NCI-H2196 (cell line): ENCODE measurements around the gene XXYLT1.
"Not testable (repeated sequence)": the region's sequence is repeated elsewhere in the genome, so short reads cannot be mapped to it uniquely, and the experiment has no call there.

Experiments
- DNase-seq: peaks from one replicate; lab custom pipeline; 2025; ENCODE audit not compliant: unreplicated experiment; lab: John Stamatoyannopoulos, UW

Gene XXYLT1

DNA sequence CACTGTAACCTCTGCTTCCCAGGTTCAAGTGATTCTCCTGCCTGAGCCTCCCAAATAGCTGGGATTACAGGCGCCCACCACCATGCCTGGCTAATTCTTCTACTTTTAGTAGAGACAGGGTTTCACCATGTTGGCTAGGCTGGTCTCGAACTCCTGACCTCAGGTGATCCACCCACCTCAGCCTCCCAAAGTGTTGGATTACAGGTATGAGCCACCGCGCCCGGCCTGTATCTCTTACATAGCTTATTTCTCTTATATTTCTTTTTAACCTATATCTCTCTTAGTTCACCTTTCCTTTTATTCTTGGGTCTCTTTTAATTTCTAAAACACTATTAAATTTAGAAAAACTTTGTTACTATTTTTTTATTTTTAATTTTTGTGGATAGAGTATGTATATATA is 42.1 kb downstream of the XXYLT1 start:
- not testable (repeated sequence) for DNase-seq

DNA sequence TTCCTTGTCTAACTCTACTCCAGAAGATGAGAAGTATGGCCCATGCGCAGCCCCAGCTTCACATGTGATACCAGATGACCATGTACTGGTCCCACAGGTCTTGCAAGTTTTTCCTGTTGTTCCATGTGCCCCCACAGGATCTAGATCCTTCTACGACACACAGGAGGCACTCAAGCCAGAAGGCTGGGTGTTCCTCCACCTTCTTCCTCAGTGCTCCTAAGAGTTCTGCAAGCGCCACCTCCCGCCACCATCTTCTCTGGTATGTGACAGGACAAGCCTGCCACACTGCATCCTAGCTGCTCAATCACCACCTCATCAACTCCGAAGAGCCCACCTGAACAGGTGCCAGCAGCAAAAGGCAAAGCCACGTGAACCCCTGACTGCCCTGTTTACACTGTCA is 43.1 kb downstream of the XXYLT1 start:
- DNase-seq, result no peak

DNA sequence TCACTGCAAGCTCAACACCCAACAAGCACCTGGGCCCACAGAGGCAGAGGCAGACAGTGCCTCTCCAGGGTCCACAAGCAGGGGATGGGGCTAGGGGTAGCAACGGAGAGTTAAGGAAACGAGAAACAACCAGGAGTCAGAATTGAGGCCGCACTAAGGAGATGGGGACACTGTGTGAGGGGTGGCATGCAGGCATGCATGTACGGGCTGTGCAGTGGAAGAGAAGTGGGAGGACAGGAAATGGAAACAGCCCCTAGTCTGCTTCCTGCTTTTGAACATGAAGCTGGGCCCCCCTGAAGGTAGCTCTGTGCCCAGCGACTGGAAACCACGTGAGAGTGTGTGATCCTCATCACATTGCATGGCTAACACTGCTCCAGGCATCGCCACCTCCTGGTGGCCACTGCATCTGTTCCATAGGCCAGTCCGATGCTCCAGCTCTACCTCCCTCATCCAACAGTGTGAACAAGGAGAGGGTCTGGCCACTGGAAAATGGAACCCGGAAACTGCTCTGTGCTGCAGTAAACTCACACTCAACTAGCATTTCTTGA is 44.0 kb downstream of the XXYLT1 start:
- no peak for DNase-seq

DNA sequence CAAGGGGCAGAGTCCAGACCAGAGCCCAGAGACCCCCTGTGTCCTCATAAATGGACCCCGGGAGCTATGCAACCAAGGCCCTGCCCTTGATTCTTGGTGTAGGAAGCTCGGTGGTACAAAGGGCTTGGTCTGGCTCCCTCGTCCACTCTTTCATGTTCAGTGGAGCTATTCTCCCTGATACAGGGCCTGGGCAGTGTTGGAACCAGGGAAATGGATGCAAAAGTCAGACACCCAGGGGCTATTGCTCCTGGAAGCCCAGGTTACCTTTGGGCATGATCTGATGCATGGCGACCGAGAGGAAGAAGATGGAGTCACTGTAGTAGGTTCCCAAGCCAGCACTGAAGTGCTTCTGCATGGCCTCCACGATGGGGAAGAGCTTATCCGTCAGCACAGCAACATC is 44.5 kb downstream of the XXYLT1 start:
- no peak for DNase-seq

DNA sequence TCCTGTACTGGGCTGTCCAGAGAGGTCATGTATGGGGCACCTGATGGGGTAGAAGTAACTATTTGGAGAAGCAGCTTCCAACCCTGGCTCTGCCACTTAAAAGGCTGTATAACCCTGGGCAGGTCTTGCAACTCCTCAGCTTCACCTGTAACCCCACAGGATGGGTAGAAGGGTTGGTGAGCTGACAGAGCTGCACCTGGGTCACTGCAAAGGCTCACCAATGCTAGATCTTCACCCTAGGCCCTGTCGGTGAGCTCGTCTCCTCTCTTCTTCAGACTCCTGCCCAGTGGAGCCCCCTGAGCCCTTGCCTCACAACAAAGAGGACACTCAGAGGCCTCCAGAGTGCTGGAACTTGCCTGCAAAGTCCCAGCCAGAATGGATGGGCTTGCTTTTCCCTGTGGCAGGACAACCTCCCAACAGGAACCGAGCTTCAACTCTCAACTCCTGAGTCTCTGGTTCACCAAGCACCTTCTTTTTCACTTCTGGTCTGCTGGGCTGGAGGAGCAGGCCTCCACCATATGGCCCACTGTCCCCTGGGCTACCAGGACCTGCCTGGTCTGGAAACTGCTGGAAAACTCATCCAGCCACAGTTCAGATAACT is 45.9 kb downstream of the XXYLT1 start:
- no peak for DNase-seq

DNA sequence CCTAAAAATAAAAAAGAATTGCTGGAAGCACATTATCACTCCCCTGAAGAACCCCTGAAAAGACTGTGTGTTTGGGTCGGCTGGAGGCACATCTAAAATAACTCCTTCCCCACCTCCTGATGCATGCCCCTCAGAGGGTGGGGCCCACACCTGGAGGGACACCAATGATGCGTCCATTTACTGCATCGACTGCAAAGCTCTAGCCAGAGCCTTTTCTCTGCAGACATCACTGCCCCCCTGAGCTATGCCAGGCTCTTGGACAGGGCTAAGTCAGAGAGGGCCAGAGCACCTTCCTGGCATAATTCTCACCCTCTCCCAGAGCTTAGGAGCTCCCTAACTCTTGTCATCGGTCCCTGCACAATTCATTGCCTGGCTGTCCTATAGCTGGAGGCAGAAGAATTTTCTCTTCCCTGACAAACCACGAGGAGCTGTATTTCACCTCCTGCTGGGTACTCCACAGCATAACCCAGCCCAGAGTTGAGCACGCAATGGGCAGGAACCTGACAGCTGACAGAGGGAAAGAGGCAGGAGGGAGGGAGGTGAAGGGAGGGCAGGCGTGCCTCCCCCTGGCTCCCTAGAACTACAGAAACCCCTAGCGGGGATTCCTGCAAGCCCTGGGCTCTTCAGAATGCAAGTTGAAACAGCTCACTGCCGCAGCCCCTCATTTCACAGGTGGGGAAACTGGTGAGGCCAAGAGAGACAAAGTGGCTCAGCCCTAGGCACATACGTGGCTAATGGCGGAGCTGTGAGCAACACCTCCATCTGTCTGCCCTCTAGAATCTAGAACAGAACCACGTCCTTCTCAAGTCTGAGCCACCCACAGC is 46.6 kb downstream of the XXYLT1 start:
- DNase-seq, result no peak

DNA sequence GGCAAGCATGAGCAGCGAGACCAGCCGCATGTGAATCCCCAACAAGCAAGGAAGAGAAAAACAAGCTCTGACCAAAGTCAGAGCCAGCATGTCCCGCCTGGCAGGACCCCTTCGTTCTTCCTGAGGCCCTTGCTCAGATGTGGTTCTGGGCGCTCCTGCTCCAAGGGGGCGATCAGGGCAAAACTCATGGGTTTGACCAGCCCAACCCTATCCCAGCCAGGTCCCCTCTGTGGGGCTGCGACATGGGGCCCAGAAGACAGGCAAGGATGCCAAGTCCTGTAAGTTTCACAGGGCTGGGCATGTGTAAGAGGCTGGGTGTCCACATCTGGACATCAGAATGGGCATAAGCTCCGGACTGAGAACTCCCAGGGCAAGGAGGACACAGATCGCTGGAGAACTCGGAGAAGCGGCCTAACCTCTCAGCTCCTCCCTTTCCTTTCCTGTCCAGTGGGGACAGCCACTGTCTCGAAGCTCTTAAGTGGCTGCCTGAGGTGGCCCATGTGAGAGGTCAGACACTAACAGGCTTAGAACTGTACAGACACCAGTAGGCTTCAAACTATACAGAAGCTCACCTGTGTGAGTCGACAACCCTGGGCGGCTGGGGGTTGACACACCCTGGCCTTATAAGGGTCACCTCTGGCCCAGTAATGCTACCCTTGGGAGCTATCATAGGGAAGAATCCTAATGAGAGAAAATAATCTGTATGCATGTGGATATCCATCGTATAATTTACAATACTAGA is 48.9 kb downstream of the XXYLT1 start:
- no peak for DNase-seq

DNA sequence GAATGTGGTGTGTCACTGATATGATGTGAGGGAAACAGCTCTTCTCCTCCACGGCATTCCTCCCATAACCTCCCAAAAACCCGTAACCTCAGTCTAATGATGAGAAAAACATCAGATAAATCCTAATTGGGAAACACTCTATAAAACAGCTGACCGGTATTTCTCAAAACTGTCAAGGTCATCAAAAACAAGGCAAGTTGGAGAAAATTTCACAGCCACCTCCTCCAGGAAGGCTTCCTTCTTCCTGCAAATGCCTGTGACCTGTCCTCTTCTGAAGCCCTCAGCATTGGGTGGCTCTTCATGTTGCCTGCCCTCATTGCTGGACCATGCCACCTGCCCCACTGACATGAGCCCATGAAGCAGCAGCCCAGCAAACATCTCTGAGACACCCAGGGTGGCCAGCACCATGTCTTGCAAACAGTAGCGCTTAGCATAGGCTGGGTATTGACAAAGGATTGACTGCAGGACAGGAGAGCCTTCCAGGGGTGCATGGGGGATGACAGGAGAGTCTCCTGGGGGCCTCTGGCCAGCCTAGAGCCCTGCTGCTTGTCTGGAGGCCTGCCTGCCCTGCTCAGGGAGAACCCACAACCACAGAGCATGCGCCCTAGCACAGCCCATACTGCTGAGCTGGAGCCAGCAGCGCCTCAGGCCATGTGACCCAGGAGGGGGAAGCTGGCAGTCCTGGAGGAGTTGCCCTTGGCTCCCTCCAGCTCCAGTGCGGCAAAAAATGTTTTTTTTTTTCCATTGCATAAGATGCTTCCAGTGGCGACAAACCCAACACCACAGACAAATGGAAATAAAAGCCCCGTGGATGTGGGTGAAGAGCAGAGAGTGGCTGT is 49.7 kb downstream of the XXYLT1 start:
- no peak for DNase-seq

DNA sequence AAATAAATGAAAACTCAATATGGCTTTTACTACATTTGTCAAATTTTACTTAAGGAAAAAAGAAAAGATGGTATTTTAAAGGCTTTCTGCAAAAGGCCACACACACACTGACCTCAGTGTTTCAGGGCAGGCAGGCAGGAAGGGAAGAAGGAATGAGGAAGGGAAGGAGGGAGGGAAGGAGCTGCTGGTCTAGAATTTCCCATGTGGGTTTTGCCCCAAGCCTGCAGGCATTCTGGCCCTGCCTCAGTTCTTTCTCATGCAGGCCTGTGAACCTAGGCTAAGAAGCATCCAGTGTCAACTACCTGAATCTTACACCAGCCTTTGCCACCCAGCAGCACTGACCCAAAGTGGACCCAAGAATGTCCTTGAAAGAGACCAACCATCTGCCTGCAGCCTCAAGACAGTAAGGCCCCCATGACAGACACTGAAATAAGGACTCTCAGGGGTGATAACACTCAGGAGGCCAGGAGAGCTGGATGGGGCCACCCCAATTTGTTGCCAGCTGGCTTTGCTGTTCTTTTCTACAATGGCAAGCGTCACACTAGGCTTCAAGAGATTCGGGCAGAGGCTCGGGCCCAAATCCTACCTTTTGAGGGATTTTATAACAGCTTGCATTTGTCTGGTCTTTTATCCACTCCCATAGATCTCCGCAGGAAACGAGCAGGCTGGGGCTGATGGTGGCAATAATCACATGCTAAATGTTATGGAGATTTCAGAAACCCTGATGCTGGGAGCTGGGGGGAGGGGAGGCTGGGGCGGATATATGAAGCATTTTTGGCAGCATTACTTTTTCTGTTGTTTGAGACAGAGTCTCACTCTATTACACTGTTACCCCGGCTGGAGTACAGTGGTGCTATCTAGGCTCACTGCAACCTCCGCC is 51.4 kb downstream of the XXYLT1 start:
- DNase-seq, result no peak

DNA sequence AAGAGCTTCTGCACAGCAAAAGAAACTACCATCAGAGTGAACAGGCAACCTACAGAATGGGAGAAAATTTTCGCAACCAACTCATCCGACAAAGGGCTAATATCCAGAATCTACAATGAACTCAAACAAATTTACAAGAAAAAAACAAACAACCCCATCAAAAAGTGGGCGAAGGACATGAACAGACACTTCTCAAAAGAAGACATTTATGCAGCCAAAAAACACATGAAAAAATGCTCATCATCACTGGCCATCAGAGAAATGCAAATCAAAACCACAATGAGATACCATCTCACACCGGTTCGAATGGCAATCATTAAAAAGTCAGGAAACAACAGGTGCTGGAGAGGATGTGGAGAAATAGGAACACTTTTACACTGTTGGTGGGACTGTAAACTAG is 52.6 kb downstream of the XXYLT1 start:
- not testable (repeated sequence) for DNase-seq

DNA sequence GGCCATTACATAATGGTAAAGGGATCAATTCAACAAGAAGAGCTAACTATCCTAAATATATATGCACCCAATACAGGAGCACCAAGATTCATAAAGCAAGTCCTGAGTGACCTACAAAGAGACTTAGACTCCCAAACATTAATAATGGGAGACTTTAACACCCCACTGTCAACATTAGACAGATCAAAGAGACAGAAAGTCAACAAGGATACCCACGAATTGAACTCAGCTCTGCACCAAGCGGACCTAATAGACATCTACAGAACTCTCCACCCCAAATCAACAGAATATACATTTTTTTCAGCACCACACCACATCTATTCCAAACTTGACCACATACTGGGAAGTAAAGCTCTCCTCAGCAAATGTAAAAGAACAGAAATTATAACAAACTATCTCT is 55.4 kb downstream of the XXYLT1 start:
- not testable (repeated sequence) for DNase-seq

DNA sequence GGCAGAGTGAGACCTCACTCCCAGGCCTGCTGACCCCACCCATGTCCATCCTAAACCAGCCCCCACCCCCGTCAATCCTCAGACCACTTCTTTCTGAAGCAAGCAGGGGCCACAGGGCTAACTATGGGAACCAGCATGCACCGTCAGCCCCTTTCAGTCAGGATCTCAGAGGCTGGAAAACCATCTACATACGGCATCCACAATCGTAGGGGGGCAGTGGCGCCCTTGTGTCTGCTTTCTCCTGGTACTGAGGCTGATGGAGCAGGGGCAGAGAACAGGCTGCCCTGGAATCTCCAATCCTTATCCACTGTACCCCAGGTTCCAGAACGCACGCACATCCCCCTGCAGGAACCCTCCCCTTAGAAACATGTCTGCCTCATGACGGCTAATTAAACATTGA is 56.6 kb downstream of the XXYLT1 start:
- no peak for DNase-seq

DNA sequence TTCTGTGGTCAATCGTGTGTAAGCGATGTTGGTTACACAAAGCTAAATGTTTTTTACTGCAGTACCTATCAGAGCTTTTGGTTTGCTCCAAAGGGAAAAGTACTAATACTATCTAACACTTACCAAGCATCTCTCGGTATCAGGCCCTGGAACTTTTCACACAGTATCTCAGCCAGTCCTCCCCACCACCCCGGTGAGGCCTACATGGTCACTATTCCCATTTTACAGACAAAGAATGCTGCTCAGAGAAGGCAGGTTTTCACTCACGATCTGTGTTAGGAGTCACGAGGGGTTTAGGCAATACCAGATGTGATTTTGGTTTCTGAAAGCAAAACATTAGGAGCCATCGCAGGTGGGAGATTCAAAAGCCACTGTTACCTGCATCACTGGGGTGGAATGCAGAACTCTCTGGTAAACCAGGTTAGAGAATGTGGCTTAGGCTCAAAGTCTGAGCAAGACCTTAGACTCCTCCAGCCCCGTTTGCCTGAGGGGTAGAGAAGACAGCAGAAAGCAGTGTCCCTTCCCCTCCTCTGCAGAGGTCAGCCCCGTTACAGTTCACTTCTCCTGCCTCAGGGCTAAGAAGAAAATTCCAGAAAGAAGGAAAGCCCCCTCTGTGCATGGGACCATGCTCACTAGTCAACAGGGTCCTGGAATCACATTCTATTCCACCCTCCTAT is 57.2 kb downstream of the XXYLT1 start:
- DNase-seq, result no peak

DNA sequence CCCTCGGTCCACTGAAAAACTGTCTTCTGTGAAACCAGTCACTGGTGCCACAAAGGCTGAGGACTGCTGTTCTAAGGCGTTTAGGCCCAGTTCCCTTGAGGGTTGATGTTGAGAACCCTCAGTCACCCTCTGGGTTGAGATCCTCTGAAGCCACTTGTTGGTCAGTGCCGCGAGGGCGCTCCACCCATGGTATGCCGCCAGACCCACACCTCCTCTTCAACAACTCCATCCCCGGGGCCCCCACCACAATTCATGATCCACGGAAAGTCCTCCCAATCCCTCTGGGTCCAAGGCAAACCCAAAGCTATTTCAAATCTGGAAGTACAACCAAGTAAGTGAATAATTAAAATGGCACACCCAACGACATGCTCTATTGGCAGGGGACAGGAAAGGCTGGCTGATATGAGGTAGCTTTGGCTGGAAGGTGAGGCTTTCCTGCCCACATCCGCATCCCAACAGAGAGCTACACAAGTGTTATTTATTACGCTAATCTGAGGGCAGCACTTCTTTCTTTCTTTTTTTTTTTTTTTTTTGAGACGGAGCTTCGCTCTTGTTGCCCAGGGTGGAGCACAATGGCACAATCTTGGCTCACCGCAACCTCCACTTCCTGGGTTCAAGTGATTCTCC is 58.1 kb downstream of the XXYLT1 start:
- no peak for DNase-seq

DNA sequence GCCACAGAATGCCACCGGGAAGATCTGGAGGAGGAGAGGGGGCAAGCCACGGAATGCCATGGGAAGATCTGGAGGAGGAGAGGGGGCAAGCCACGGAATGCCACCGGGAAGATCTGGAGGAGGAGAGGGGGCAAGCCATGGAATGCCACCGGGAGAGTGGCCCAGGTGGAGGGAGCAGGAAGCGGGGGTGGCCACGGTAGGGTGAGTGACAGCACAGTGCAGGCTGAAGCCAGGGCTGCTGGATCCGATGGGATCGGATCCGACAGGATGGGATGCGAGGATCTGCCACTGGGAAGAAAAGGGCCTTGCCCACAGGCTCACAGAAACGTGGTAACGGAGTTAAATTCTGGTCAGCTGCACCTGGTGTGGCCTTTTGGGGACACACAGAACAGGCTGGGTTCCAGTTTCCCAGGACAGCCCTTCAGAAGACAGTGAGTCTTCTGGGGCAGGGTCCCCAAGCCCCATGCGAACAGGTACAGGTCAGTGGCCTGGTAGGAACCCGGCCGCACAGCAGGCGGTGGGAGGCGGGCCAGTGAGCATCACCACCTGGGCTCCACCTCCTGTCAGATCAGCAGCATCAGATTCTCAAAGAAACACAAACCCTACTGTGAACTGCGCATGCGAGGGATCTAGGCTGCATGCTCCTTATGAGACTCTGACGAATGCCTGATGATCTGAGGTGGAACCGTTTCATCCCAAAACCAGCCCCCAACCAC is 58.8 kb downstream of the XXYLT1 start:
- no peak for DNase-seq

DNA sequence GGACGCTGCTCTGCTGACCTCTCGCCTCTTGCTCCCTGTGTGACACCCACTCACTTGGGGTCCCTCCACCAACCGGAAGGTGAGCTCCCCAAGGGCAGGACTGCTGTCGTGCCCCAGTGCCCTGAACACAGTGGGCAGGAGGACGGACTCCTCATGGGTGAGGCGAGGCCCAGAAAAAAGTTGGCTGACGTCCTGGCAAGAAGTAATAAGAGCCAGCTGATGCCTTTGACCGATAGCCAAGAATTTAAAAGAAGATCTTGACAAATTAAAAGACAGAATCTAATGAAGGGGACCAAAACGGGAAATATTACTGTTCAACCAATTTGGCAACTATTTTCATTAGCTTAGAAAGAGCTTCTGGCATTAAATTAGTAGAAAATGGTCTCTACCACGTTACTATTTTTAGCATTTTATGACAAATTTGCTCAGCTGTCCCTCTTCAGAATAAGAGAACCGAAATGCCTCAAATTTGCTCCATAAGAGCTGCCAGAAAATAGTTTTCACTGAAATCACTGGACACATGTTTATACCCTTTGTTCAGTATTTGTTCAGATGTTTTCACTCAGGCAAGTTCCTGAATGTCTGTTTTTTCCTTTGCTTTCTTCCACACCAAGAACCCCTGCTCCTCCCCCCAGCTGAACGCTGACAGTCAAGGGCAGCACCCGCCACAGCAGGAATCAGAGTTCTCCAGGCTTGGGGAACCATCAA is 60.5 kb downstream of the XXYLT1 start:
- DNase-seq, result no peak

DNA sequence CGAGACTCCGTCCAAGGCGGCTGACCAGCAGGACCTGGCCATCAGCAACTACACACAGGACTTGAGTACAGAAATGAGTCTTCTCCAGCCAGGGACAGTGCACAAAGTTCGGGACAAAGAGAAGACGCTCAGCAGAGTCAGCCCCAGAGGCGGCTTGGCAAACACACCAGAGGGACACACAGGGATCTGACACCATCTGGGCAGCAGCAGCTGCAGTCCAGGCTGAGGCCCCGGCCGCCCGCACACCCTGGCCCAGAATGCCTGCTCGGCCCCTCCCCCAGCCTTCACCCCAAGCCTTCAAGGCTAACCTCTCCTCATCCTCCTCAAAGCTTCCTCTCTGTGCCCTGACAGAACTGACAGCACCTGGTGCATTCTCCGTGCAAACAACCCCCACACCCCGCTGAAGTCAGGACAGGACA is 61.1 kb downstream of the XXYLT1 start:
- no peak for DNase-seq
